Upper lobe of right lung (tissue), 1 donor: ENCODE data around the gene ENKD1. TPM values are rescaled to one million over a fixed set of nuclear protein-coding genes. Genes with fewer than 3 reads are reported as not detected.

Experiments used
- ATAC-seq: fragments of 200-7000 bp; cut with Tn5 transposase; one replicate; pipeline ENCODE4 v1.9.1; 2020; ENCODE audit warnings: mild to moderate bottlenecking, moderate library complexity
- DNase-seq: peaks from one replicate; pipeline ENCODE4 v3.0.0-alpha.2; 2020
- H3K27ac ChIP-seq: fragments of 200-600 bp; one replicate; pipeline ENCODE4 v1.8.0; 2022
- H3K27me3 ChIP-seq: fragments of 200-600 bp; one replicate; pipeline ENCODE4 v1.8.0; 2022; ENCODE audit warnings: mild to moderate bottlenecking
- H3K36me3 ChIP-seq: fragments of 200-600 bp; one replicate; pipeline ENCODE4 v1.8.0; 2022
- H3K4me1 ChIP-seq: fragments of 200-600 bp; one replicate; pipeline ENCODE4 v1.8.0; 2022
- H3K4me3 ChIP-seq: fragments of 200-600 bp; one replicate; pipeline ENCODE4 v1.8.0; 2022; ENCODE audit warnings: mild to moderate bottlenecking
- H3K9me3 ChIP-seq: fragments of 200-600 bp; one replicate; pipeline ENCODE4 v1.8.0; 2022
- intact Hi-C: fragments of 100-400 bp; cut with DNase I; formaldehyde crosslinking; loops from one replicate; pipeline ENCODE4 v1.11.0; 2022
- total RNA-seq: library from RNA; stranded (reverse); fragmentation: NEBNext Ultra II Directional; extraction: Animal tissue kit (Norgen Biotek cat#: 25700); gene quantifications from one replicate; pipeline ENCODE4 v1.2.1, GENCODE V29; 2021
- TF ChIP-seq, protein P1 (sequence below): fragments of 200-600 bp; IDR thresholded peaks from one replicate; pipeline ENCODE4 v1.8.0; 2022; ENCODE audit warnings: antibody characterized with exemption
- donor health status: DM: no; HTN: yes; CAD: no; lungs with severe emphysema.

ENKD1 gene
- total RNA-seq, 1 donor from 2014 or later = 14.5 TPM

DNA sequence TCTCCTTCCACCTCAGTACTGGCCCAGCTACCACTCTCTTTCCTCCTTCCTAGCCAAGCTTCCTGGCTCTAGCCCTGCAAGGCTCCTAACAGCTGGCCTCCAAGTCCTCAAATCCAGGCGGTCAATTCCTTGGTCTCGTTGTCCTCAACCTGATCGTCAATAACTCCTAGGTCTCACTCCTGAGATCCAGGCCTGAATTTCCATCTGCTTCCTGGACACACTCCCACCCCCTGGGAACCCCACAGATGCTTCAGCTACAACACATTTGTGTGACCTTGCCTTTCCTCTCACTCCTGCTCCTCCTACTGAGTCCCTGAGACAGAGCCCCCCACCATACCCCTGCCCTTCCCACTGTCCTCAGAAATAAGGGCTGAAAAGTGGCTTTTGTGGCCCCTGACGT lies 2.3 kb downstream of the ENKD1 start:
- intact Hi-C loops = loop anchor here (10.0 kb wide), 1 partner anchor 99 kb away; the partner anchor contains the start of gene CTCF
- Histone ChIP-seq H3K4me3 (no peak overlapping the region), H3K9me3 (no peaks in the 10 kb centered on the region), H3K4me1 (peaks cover 26% of the 10 kb centered on the region), H3K27me3 (no peaks in the 10 kb centered on the region), H3K27ac (no peak overlapping the region), H3K36me3 (peaks cover 4% of the 10 kb centered on the region)
- ATAC-seq = no peak
- DNase-seq = no peak
- TF ChIP-seq, protein P1, sequence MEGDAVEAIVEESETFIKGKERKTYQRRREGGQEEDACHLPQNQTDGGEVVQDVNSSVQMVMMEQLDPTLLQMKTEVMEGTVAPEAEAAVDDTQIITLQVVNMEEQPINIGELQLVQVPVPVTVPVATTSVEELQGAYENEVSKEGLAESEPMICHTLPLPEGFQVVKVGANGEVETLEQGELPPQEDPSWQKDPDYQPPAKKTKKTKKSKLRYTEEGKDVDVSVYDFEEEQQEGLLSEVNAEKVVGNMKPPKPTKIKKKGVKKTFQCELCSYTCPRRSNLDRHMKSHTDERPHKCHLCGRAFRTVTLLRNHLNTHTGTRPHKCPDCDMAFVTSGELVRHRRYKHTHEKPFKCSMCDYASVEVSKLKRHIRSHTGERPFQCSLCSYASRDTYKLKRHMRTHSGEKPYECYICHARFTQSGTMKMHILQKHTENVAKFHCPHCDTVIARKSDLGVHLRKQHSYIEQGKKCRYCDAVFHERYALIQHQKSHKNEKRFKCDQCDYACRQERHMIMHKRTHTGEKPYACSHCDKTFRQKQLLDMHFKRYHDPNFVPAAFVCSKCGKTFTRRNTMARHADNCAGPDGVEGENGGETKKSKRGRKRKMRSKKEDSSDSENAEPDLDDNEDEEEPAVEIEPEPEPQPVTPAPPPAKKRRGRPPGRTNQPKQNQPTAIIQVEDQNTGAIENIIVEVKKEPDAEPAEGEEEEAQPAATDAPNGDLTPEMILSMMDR = no peak

DNA sequence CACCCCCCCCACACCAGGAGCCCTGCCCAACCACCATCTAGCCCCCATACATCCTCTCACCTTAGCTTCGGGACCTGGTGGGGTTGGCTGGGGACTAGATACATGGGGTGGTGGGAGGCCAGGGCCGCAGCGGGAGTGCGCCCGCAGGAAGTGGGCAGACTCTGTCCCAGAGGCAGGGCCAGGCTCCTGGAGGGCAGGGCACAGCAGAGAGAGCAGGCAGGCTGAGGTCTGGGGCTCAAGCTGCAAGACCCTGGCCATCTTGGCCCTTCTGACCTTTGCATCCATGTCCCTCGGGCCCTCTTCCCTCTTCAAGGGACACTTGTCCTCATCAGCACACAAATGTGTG lies 2.7 kb downstream of the ENKD1 start:
- intact Hi-C loops = loop anchor here (10.0 kb wide), 1 partner anchor 99 kb away; the partner anchor contains the start of gene CTCF
- Histone ChIP-seq H3K36me3 (peaks cover 4% of the 10 kb centered on the region), H3K4me3 (no peak overlapping the region), H3K27me3 (no peaks in the 10 kb centered on the region), H3K4me1 (peaks cover 29% of the 10 kb centered on the region), H3K27ac (no peak overlapping the region), H3K9me3 (no peaks in the 10 kb centered on the region)
- ATAC-seq = no peak
- no peak for DNase-seq
- TF ChIP-seq, protein P1 = no peak

DNA sequence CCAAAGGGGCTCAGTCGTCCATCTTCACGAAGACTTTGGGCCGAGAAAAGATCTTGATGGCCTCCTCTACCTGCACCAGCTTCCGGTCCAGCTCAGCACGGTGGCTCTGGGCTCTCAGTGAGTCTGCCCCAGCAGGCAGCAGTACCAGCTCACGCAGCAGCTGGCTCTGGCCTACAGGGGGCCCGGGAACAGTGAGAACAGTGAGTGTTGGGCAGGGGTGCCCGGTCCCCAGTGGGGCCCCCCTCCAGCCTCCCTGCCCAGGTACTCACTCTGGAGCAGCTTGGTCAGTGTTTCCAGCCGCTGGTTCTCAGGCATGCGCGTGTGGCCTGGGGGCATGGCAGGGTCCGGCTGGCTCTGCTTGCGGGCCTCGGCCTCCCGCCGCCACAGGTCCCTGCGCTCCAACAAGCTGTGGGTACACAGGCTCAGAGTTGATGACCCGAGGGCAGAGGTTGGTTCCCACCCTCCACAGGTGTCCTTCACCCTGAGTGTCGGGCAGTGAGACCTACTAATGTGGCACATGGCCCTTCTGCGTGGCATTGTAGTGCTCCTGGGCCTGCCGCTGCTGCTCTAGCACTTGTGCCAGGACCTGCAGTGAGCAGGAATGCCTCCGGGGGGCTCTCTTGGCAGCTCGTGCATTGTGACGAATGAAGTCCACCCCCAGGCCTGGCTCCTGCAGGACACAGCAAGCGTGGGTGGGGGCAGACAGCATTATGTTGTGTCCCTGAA lies 3.2 kb downstream of the ENKD1 start:
- Histone ChIP-seq H3K27me3 (no peaks in the 10 kb centered on the region), H3K4me3 (no peak overlapping the region), H3K4me1 (peaks cover 32% of the 10 kb centered on the region), H3K27ac (no peak overlapping the region), H3K9me3 (no peaks in the 10 kb centered on the region), H3K36me3 (peaks cover 4% of the 10 kb centered on the region)
- intact Hi-C loops = loop anchor here (10.0 kb wide), 1 partner anchor 99 kb away; the partner anchor contains the start of gene CTCF
- TF ChIP-seq, protein P1 = no peak
- no peak for ATAC-seq
- DNase-seq = no peak

DNA sequence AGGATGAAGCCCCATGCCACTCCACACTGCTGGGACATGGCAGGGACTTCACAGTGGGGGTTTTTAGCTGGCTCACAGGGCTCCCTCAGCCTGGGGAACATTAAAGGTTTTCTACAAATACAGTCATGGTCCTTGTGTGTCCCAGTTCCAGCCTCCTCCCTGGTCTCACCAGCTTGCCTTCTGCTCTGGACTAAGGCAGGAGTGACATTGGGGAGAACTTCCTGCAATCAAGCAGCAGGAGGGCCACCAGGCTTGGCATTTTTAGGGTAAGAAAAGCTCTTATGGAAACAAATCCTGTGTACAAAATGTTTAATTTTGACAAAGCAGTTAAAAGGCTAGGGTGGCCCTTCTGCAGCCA lies 3.9 kb downstream of the ENKD1 start:
- ATAC-seq (no peak), DNase-seq (no peak)
- intact Hi-C loops = loop anchor here (10.0 kb wide), 1 partner anchor 98 kb away; the partner anchor contains the start of gene CTCF
- Histone ChIP-seq H3K27me3 (no peaks in the 10 kb centered on the region), H3K36me3 (peaks cover 4% of the 10 kb centered on the region), H3K4me1 (peaks cover 26% of the 10 kb centered on the region), H3K4me3 (no peak overlapping the region), H3K27ac (no peak overlapping the region), H3K9me3 (no peaks in the 10 kb centered on the region)
- TF ChIP-seq, protein P1 = no peak

DNA sequence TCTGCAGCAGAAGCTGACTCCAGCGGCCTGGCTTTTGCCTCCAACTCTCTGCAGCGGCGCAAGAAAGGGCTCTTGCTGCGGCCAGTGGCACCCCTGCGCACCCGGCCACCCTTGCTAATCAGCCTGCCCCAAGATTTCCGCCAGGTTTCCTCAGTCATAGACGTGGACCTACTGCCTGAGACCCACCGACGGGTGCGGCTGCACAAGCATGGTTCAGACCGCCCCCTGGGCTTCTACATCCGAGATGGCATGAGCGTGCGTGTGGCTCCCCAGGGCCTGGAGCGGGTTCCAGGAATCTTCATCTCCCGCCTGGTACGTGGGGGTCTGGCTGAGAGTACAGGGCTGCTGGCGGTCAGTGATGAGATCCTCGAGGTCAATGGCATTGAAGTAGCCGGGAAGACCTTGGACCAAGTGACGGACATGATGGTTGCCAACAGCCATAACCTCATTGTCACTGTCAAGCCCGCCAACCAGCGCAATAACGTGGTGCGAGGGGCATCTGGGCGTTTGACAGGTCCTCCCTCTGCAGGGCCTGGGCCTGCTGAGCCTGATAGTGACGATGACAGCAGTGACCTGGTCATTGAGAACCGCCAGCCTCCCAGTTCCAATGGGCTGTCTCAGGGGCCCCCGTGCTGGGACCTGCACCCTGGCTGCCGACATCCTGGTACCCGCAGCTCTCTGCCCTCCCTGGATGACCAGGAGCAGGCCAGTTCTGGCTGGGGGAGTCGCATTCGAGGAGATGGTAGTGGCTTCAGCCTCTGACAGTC lies 4.5 kb downstream of the ENKD1 start:
- Histone ChIP-seq H3K27me3 (no peaks in the 10 kb centered on the region), H3K4me3 (no peak overlapping the region), H3K27ac (no peak overlapping the region), H3K9me3 (no peaks in the 10 kb centered on the region), H3K4me1 (peaks cover 21% of the 10 kb centered on the region), H3K36me3 (peaks cover 4% of the 10 kb centered on the region)
- intact Hi-C loops = loop anchor here (10.0 kb wide), 1 partner anchor 97 kb away; the partner anchor contains the start of gene CTCF
- ATAC-seq (no peak), DNase-seq (no peak)
- TF ChIP-seq, protein P1 = no peak
